NCI-H2081 (cell line): ENCODE data around the gene SLC22A23.

Experiments used
- DNase-seq, 2 experiments: peaks; one replicate each; lab custom pipeline; 2025; lab: John Stamatoyannopoulos, UW

Gene SLC22A23

DNA sequence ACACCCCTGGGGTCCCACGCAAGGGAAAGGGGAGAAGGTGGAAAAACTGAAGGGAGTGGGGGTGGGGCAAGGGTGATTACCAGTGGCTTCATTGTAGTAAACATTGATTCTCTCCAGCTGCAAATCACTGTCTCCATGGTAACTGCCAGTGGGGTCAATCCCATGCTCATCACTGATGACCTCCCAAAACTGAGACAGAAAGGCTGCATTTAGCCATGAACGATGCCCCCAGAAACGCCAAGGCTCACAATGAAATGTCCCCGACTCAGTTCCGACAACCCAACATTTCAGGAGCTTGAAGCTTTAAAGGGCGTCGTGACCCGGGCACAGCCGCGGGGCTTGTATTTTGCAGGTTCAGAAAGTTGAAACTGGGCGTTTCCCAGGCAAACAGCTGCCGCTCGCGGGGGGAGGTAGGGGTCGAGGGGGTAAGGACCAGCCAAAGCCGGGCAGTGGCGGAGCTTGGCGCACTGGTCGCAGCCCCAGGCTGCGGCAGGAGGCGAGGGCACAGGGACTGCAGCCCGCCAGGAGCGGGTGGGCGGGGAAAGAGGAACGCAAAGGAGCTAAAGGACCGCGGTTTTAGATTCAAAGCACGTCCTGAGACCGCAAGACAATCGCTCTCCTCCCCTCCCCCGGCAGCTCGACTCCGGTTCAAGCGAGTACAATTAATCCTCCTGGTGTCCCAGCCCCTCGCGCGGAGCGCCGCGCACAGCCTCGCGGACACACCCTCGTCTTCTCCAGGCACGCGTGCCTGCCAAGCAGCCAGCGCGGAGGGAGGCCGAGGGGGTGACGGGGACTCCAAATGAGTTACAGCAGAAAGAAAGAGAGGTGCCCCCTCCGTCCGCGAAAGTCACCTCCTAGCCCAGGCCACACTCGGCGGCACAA lies 230.1 kb downstream of the SLC22A23 start:
- peak; percentile 46 to 59 for DNase-seq

DNA sequence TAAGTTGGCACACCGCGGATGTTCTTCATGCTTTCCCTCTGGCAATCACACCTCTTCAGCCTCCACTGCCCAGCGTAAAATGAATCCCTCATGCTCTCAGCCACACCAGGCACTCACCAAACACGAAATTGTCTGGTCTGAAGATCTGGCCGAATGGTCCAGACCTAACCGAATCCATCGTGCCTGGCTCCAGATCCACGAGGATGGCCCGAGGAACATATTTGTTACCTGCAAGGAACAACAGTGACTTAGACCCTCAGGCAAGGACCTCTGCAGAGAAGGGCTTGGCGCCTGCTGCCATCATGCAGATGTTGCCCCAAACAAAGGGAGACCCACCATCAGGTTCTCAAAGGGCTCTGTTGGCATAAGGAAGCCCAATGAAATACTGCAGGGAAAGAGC lies 230.8 kb downstream of the SLC22A23 start:
- DNase-seq: peak in 1 of 2 experiments; percentile 30

DNA sequence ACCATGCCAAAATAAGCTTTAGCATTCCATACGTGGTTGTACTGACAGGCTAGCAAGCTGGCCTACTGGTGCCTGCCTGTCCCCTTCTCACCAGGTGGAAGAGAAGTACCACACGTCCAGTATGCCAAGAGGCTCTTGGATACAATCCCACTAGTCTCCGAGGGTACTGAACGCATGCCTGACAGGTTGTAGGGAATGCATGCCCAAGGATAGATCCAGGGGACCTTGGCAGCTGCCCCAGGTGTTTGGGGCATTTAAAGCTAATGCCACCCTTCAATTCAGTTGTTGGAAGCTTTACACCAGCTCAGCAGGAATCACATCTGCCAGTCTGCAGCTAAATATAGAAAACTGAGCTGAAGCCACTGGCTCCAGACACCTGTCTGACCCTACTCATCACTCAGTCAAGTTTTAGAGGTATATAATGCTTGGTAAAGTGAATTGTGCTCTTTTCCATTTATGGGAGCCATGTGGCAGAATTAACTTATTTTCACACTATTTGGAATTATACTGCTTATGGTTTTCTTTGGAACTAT lies 234.3 kb downstream of the SLC22A23 start:
- peak; percentile 84 to 97 for DNase-seq

GRCh38 chr6:3221578-3221977 lies 235.3 kb downstream of the SLC22A23 start:
- DNase-seq: no peak

DNA sequence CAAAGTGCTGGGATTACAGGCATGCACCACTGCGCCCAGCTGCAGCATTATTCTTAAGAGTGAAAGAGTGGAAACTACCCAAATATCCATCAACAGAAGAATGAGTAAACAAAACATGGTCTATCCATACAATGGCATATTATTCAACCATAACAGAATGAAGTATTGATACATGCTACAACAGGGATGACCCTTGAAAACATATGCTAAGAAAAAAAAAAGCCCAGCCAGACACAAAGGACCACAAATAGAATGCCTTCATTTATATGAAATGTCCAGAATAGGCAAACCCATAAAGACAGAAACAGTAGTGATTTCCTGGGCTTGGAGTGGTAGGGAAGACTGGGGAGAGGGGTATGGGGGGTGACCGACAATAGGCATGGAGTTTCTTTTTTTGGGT lies 236.5 kb downstream of the SLC22A23 start:
- DNase-seq: no peak
